ENCODE measurements around the gene ZDHHC1. TPM values are rescaled to one million over a fixed set of nuclear protein-coding genes. Genes with fewer than 3 reads are reported as not detected.

The ZDHHC1 gene
- total RNA-seq, 2 donors from 2014 or later: 8.4 to 10.6 TPM

DNA sequence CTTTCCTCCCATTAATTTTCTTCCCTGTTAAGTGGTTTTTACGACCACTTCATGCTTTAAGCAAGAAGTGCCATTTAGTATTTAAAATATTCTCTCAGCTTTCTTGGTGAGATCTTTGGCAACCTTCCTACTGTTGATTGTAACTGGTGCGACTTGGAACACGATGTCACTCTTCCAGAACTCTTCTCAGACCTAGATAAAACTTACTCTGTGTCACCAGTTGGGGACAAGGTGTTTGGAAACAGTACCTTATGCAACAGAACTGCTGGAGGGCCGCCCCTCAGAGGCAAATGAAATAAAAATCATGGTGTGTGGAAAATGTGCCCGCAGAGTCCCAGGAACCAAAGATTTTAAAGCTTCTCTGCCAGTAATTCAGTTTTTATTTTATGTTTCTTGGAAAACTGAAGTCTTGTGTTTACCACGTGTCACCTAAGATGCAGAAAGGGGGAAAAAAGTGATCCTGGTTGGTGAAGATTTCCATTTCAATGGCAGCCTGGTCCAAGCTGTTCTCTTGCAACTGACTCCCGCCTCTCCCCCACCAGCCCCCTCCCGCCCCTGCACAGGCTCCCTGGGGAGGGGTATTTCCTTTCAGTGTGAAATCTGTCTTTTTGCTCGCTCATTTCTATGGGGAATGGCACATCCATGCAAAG, 7.5 kb upstream of the ZDHHC1 start:
- DNase-seq: peak; percentile 70
- Histone ChIP-seq H3K4me1 (ENCODE audit: control insufficient read depth, insufficient read depth, low read length) (peaks cover 18% of the 10 kb centered on the region), H3K36me3 (ENCODE audit: control insufficient read depth, insufficient read depth, low read length) (no peaks in the 10 kb centered on the region), H3K9ac (ENCODE audit: extremely low read depth, low read length, poor library complexity, severe bottlenecking) (no peak overlapping the region), H3K4me3 (ENCODE audit: low read length) (no peak overlapping the region), H3K9me3 (ENCODE audit: control insufficient read depth, low read length) (no peaks in the 10 kb centered on the region), H3K27ac (ENCODE audit: low read depth, low read length) (no peak overlapping the region), H3K27me3 (ENCODE audit: control insufficient read depth, insufficient read depth, low read length, poor library complexity, severe bottlenecking) (peaks cover 5% of the 10 kb centered on the region)
- no peak overlapping the region for H3K27ac Mint-ChIP-seq
- H3K9me3 Mint-ChIP-seq: peaks cover 3% of the 10 kb centered on the region
- H3K27me3 Mint-ChIP-seq (ENCODE audit: insufficient read depth): peaks cover 5% of the 10 kb centered on the region
- H3K4me3 Mint-ChIP-seq: peak overlapping the region; percentile 24
- H3K4me1 Mint-ChIP-seq: peaks cover 33% of the 10 kb centered on the region
- 24 to 33% methylated on average over 7 to 9 of the region's 9 CpGs for WGBS, 2 experiments (ENCODE audit: insufficient coverage in 1 of 2, insufficient read length in 1 of 2)
- TF ChIP-seq, protein P1, sequence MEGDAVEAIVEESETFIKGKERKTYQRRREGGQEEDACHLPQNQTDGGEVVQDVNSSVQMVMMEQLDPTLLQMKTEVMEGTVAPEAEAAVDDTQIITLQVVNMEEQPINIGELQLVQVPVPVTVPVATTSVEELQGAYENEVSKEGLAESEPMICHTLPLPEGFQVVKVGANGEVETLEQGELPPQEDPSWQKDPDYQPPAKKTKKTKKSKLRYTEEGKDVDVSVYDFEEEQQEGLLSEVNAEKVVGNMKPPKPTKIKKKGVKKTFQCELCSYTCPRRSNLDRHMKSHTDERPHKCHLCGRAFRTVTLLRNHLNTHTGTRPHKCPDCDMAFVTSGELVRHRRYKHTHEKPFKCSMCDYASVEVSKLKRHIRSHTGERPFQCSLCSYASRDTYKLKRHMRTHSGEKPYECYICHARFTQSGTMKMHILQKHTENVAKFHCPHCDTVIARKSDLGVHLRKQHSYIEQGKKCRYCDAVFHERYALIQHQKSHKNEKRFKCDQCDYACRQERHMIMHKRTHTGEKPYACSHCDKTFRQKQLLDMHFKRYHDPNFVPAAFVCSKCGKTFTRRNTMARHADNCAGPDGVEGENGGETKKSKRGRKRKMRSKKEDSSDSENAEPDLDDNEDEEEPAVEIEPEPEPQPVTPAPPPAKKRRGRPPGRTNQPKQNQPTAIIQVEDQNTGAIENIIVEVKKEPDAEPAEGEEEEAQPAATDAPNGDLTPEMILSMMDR (conservative IDR thresholded peaks at IDR 0.05): no peak
- no peaks in the 10 kb centered on the region for H3K36me3 Mint-ChIP-seq (ENCODE audit: low read depth)

DNA sequence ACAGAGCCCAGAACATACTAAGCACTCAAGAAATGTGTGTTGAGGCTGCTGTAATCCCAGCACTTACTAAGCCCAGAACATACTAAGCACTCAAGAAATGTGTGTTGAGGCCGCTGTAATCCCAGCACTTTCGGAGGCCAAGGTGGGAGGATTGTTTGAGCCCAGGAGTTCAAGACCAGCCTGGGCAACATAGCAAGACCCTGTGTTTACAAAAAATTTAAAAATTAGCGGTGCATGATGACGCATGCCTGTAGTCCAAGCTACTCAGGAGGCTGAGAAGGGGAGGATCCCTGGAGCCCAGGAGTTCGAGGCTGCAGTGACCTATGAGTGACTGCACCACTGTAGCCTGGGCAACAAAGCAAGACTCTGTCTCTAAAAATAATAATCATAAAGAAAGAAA, 6.7 kb upstream of the ZDHHC1 start:
- Histone ChIP-seq H3K9me3 (ENCODE audit: control insufficient read depth, low read length) (no peaks in the 10 kb centered on the region), H3K27me3 (ENCODE audit: control insufficient read depth, insufficient read depth, low read length, poor library complexity, severe bottlenecking) (no peaks in the 10 kb centered on the region), H3K4me3 (ENCODE audit: low read length) (no peak overlapping the region), H3K27ac (ENCODE audit: low read depth, low read length) (no peak overlapping the region), H3K36me3 (ENCODE audit: control insufficient read depth, insufficient read depth, low read length) (no peaks in the 10 kb centered on the region), H3K4me1 (ENCODE audit: control insufficient read depth, insufficient read depth, low read length) (peaks cover 18% of the 10 kb centered on the region), H3K9ac (ENCODE audit: extremely low read depth, low read length, poor library complexity, severe bottlenecking) (no peak overlapping the region)
- Mint-ChIP-seq H3K27me3 (ENCODE audit: insufficient read depth) (no peaks in the 10 kb centered on the region), H3K4me3 (no peak overlapping the region), H3K36me3 (ENCODE audit: low read depth) (no peaks in the 10 kb centered on the region), H3K27ac (no peak overlapping the region), H3K4me1 (peaks cover 28% of the 10 kb centered on the region), H3K9me3 (peaks cover 3% of the 10 kb centered on the region)
- 86 to 89% methylated on average over 3 to 5 of the region's 5 CpGs for WGBS, 2 experiments (ENCODE audit: insufficient coverage in 1 of 2, insufficient read length in 1 of 2)
- TF ChIP-seq, protein P1 (conservative IDR thresholded peaks at IDR 0.05): no peak
- DNase-seq: no peak

- Histone ChIP-seq H3K4me1 (ENCODE audit: control insufficient read depth, insufficient read depth, low read length) (peaks cover 18% of the 10 kb centered on the region), H3K36me3 (ENCODE audit: control insufficient read depth, insufficient read depth, low read length) (no peaks in the 10 kb centered on the region), H3K4me3 (ENCODE audit: low read length) (no peak overlapping the region), H3K27ac (ENCODE audit: low read depth, low read length) (no peak overlapping the region), H3K27me3 (ENCODE audit: control insufficient read depth, insufficient read depth, low read length, poor library complexity, severe bottlenecking) (no peaks in the 10 kb centered on the region), H3K9me3 (ENCODE audit: control insufficient read depth, low read length) (no peaks in the 10 kb centered on the region), H3K9ac (ENCODE audit: extremely low read depth, low read length, poor library complexity, severe bottlenecking) (no peak overlapping the region)
- Mint-ChIP-seq H3K27ac (no peak overlapping the region), H3K9me3 (peaks cover 3% of the 10 kb centered on the region), H3K27me3 (ENCODE audit: insufficient read depth) (peaks cover 4% of the 10 kb centered on the region), H3K4me1 (peaks cover 28% of the 10 kb centered on the region), H3K4me3 (no peak overlapping the region), H3K36me3 (ENCODE audit: low read depth) (no peaks in the 10 kb centered on the region)
- peak; percentile 68 for DNase-seq
- TF ChIP-seq, protein P1 (conservative IDR thresholded peaks at IDR 0.05): no peak
- 73 to 79% methylated on average over 4 of the region's 4 CpGs for WGBS, 2 experiments (ENCODE audit: insufficient coverage in 1 of 2, insufficient read length in 1 of 2)
Observed at GRCh38 chr16:67421030-67421429, 4.8 kb upstream of the ZDHHC1 start.

All from endodermal cell (in vitro differentiated cells).